Measurements from ENCODE around the gene MYLK4.

Gene MYLK4

DNA sequence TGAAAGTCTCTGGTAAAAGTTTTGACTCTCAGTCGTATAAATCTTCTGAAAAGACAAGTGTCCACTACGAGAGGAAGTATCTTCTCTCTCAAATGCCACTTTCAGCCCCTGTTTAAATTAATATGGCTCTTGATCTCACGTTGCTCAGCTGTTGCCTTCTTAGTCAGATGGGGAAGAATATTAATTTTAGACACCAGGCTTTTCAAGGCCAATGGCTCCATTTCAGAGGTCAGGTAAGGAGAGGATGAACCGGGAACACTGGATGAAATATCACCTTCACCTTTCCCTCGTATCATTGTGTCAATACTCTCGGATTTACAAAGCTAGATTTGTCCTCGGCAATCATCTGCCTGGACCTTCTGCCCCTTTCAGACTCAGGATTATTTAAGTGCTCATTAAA lies at the start of gene MYLK4:
Gene MYLK4, minus strand, starts transcription at position 91 of the 400 bp plus-strand sequence. CDS start 1,628 bp downstream, outside the sequence.
- DNase-seq: no peak

DNA sequence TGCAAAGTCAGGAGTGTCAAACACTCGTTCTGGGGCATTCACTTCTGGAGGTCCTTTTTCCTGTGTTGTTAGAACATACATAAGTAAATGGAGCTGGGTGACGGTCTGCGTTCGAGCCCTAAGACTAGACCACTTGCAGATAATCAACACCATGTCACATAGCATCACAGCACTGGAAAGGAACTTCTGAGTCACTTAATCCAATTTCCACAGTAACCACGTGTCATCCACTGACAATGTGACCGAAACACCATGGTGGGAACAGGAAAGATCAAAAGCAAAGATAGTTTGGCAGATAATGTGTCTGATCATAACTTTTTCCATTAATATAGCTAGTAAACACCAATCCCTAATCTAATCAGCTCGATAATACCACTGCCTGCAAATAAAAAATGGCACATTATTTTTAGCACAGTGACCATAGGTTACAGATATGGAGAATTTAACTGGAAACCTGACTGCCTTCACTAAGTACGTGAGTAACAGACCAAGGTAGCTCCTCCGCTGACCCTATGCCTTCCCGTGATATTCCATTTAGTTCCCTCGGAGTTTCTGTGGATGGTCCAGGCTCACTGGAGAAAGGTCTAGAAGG lies 49.3 kb upstream of the MYLK4 start:
- DNase-seq: no peak

DNA sequence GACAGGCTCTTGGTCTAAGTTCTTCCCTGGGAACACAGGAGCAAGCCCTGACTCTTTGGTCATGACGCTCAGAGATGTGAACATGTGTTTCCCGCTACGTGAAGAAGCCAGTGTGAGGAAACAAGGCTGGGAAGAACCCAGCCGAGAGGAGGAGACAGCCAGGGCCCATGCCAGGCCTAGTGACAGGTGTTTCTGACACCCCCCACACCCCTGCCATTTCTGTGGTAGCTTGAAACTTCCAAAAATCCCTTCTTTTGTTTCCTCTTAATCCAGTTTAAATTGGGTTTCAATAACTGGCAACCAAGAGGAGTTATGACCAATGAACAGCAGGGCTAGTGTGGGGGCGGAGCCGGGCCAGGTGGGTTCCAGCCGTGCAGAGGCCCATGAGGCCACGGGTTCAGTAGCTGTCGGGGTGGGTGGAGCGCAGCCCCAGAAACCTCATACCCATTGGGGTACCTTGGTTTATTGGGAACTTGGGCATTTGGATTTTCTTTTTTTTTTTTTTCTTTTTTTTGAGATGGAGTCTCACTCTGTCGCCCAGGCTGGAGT lies 47.9 kb upstream of the MYLK4 start:
- no peak for DNase-seq

DNA sequence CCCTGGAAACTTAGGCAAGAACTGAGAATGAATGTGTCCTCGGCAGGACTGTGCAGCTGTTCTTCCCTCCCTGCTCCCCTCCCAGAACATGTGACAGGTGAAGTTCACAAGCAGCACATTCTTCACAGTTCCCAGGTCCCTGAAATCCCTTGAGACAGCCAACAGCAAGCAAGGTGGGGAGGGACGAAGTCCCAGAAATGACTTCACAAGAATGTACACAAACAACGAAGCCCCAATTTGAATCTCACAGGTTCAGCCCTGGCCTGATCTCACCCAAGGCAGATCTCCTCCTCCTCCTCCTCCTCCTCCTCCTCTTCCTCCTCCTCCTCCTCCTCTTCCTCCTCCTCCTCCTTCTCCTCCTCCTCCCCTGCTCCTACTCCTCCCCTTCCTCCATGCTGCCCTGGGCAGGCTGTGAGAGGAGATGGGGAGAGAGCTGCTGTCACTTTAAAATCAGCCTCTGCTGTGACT lies 46.9 kb upstream of the MYLK4 start:
- no peak for DNase-seq

DNA sequence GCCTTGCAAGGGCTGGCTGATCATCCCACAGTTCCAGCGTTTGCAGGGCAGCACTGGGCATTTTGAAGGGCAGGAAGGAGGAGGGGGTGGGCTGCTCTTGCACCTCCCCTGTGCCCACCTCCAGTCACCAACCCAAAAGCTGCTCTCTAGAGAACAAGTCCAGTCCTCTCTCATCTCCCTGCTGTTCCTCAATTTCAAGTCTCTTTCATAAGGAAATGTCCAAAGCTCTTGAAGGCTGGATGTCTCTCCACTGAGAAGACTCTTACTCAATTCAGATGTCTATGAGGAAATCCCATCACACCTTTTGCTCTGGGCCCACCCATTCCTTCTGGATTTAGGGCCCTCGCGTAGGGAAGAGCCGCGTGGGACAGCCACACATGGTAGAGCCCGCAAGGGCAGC lies 46.1 kb upstream of the MYLK4 start:
- DNase-seq: no peak

DNA sequence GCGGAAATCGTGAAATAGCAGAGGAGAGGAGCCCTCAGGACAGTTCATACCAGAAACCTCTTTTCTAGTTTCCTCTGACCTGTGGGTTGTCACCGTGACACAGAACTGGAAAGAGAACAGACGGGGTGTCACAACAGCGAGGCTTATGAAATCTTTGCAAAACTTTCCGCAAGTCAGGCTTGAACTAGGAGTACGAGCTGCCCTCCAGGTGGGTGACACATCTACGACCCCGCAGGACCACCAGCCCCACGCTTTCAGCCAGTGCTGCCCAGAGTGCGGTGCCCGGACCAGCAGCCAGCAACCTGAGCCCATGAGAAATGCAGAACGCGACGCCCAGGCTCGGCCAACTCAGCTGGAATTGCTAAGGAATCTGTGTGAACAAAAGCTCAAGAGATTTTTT lies 45.2 kb upstream of the MYLK4 start:
- DNase-seq: no peak

DNA sequence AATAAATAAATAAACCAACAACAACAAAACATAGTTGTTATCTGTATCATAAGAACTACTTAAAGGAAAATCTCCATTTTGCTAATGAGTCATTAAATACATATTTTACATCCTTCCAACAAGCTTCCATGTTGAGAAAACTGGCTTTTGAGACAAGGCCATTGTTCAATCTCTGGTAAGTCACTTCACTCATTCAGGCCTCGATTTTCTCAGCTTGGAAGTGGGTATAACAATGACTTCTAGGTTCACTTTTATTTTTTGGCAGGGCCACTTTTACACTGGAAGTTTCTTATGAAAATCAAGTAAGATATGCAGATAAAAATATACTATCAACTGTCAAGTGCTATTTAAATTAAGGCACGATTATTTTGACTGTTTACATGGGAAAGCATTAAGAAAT lies 44.4 kb upstream of the MYLK4 start:
- DNase-seq: no peak

DNA sequence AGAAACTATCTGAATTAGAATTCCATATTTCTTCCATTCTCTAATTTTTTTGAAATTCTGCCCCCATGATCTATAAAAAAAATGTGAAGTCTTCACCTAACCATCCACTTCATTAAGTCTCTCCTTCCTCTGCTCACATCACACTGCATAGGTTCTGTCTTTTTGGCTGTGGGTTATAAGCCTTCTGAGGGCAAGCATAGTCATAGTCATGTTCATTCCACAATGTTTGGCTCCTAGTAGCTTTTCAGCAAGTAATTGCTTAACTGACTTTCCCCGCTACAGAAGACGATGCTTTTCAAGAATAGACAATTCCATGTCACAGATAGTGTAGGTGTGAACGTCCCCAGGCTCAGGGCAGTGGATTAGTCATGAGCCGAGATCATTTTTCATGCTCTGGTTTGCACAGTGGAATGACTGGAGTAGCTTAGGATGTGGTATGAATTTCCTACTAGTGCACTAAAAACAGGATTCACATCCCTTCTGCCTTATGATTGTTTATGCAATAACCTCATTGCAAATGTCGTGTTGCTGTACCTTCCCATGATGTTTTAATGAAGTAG lies 43.5 kb upstream of the MYLK4 start:
- DNase-seq: no peak

DNA sequence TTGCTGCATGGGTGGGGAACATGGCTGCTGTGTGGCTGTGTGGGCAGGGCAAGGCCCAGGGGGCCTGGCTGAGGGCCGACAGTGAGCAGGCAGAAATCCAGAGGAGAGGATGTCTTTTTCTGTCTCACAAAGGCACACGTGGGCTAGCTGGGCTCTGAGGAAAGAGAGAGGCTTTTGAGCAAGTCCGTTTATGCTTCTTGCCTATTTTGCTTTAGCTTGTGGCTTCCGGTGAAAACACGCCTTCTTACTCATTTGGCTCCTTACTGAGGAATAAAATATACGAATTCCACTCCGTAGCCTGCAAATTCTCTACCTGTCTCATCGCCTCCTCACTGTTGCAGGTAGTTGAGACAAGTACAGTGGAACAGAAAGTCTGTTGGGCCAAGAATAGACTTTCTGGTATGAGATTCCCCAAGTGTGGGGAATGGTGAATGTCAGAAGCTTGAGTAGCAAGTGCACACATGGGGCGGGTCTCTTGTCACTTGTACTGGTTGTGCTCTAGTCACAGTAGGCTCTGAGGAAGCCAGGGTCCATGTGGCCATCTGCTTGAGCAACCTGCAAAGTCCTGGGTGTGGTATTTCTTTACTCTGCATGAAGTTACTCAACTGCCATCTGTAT lies 42.9 kb upstream of the MYLK4 start:
- DNase-seq: no peak

DNA sequence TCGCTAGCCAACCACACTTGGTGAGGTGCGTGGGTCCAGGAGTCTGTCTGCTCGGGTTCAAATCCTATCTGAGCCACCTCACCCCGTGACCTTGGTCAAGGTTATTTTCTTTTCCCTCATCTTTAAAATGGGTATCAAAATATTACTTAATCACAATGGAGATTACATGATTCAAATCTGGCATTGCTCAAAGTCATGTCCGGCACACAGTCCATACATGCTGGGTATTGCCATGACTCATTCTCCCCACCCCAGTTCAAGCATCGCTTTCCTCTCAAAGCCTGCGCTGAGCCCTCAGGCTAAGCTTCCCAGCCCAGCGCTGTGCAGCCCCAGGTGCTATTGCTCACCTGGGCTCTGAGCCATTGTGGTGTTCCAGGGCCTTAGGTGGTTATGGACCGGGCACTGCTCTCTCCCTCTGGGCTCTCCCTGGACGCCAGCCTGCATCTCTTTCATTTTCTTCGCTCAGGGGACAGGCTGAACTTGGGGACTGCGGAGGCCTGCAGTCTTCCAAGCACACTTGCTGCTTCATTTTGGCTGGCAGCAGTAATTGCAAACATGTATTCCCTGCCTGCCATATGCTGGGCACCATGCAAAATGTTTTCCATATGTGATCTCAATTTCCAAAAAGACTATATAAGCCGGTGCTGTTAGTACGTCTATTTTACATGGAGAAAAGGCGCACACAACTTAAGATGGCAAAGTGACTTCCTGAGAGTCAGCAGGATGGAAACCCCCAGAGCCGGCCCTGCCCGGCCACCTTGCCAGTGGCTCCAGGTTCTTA lies 41.8 kb upstream of the MYLK4 start:
- no peak for DNase-seq

DNA sequence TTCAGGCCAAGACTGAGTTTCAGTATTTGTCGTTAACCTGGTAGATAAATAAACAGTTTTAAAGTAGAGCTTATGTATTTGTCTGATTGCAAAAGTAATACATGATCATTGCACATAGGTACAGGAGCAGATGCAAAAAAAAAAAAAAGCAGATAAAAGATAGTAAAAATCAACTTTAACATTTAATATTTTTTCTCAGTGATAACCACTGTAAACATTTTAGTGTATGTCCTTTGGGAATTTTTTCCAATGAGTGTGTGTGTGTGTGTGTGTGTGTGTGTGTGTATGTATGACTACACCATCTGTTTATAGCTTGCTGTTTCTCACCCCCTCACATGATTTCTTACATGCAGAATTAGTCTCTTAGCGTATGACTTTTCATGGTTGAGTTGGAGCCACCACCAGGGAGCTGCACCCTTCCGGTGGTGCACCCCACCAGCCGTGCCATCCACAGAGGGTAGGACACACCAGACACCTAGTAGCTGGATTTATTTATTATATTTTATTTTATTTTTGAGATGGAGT lies 40.8 kb upstream of the MYLK4 start:
- no peak for DNase-seq

DNA sequence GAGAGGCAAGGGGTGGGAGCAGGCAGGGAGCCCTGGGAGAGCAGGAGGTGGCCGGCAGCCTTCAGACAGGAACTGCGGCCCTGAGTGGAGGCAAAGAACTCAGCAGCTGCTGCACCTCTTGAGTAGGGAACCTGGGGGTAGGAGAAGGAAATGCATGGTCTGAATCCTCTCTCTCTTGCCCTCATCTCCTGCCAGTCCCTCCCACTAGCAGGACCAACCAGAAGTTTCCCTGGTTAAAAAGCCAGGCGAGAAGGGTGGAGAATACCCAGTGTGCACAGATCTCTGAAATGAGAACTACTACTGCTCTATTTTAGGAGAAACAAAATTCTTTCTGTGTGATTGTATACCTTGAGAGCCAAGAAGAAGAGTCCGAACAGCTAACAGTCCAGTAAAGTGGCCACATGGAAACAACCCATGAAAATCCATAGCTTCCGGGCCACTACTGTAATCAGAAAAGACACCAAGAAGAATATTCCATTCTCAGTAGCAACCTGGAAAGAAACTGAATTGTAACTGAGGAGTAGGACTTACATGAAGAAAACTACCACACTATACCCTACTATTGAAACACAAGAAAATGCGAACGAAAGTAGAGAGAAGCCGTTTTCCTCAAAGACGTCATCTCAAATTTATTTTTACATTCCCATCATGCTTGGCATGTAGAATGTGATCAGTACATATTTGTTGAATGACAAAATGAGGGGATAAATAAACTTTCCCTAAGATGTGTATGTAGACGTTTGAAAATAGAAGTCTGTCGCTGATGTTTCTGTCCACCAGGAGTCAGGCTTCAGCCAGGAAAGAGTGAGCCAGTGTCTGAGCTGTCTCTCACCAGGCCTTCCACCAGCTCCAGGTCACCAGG lies 40.1 kb upstream of the MYLK4 start:
- no peak for DNase-seq

DNA sequence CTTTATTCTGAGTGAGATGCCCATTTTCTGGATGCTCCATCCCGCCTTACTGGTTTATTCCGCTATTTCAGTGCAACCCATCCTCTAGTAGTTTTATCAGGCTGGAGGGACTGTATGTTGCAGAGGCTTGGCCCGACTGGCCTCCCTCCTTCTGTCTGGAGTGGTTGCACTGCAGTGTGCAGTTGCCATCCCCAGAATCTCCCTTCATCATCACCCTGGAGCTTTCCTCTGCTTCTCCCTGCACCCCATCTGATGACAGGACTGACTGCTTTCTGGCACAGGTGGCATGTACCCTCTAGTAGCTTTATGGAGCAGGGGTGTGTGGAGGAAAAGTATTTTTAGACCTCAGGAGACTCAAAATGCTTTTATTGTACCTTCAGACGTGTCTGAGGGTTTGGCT lies 35.5 kb upstream of the MYLK4 start:
- no peak for DNase-seq

DNA sequence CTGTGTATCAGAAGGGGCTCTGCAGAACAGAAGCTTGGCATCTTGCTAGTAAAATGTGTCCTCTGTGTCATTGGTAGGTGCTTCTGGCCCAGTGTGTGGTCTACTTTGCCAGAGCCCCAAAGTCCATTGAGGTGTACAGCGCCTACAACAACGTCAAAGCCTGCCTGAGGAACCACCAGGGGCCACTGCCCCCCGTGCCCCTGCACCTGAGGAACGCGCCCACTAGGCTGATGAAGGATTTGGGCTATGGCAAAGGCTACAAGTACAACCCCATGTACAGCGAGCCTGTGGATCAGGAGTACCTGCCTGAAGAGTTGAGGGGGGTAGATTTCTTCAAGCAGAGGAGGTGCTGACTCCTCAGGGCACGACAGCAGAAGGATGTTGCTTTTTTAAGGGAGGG lies 34.2 kb upstream of the MYLK4 start:
- DNase-seq: no peak

DNA sequence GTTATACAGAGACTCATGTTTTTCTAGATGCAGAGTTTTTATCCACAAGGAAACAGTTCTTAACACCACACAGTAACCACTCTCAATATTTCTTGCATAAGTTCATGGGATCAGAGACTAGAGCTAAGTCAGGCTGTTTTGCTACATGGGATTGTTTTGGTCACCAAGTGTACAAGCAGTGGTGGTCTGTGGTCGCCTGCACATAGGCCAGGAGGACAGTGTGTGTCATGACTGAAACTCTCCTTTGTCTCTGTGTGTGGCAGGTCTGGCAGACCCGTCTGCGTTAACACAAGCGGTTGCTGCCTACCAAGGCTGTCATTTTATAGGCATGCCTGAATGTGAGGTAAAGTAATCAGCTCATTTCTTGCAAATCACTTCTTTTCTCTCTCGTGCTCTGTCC lies 33.3 kb upstream of the MYLK4 start:
- no peak for DNase-seq

DNA sequence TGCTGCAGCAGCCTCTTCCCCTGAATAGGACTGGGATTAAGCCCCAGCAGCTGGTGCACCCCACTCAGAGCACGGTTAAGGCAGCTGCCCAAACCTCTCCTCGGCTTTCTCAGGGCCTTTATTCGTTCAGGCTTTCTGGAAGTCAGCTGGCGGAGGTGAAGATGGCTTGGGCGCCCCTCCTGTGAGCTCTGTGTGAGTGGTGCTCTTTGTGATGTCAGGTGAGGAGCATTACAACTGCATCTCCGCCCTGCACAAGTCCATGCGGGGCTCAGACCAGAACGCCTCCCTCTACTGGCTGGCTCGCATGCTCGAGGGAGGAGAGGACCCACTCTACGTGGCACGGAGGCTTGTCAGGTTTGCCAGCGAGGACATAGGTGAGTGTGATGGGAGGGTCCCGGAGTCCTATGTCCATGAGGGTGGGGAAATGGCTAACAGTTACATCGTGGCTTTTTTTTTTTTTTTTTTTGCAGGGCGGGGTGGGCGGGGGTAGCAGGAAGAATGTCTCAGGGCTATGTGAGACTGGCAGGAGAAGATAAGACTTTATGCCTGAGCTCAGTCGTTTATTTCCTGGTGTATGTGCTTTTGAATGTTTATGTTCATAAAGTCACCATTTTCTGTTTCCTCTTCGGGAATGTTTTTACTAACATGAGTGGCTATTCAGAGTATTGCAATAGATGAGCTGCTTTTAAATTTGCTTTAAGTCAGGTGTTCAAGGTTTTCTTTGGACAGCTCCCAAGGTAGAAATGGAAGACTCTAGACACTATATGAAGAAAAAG lies 32.7 kb upstream of the MYLK4 start:
- no peak for DNase-seq

DNA sequence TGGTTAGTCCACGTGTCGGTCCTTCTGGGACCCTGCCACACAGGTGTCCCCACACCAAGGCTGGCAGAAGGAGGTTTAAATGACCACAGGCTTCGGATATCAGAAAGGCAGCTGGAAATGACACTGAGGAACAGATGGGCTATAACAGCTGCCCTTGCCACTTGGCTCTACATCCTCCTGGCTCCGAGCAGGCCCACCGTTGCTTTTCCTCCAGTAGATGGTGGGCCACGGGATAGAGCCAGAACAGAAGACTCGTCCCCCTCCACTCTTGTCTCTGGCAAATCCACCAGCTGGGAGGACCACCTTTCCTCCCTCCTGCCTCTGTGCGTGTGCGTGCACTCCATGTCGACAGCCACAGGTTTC lies 32.1 kb upstream of the MYLK4 start:
- no peak for DNase-seq

DNA sequence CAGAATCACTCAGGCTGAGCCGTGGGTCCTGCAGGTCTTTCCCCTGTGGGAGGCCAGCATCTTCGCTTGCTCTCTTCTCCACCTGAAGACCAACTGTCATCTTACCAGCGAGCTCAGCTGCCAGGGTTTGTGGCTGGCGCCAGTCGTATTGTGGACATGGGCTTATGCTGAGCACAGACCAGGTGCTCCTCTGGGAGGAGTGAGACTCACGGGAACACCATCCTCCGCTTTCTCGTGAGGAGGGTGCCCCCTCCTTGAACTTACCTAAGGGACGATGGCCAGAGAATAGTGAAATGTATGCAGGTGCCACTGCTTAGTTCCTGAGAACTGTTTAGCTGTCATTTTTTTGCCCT lies 31.6 kb upstream of the MYLK4 start:
- DNase-seq: no peak

DNA sequence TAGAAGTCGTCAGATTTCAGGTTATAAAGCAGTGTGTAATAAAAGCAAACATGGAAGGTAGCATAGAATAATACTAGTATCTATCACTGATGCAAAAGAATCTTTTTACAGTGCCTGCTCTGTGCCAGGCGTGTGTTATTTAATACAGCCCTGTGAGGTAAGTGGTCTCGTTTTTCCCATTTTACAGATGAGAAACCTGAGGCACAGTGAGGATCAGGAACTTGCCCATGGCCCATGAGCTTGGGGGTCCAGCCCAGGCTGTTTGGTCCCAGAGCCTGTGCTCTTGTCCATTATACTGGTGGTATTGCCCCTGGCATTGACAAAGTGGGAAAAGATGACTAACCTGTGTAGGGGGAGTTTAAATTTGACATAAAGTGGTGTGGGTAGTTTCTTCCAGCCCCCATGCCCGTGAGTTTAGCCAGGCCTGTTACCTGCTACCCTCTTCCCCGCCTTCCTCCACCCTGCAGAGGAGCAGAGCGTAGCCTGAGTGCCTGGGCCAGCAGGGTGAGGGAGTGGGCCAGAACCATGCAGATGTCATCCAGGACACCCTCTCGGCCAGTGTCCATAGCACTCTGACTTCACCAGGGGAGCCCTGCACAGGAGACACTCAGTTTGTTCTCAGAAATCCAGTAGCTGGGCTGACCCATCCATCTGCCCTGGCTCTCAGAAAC lies 31.1 kb upstream of the MYLK4 start:
- no peak for DNase-seq

DNA sequence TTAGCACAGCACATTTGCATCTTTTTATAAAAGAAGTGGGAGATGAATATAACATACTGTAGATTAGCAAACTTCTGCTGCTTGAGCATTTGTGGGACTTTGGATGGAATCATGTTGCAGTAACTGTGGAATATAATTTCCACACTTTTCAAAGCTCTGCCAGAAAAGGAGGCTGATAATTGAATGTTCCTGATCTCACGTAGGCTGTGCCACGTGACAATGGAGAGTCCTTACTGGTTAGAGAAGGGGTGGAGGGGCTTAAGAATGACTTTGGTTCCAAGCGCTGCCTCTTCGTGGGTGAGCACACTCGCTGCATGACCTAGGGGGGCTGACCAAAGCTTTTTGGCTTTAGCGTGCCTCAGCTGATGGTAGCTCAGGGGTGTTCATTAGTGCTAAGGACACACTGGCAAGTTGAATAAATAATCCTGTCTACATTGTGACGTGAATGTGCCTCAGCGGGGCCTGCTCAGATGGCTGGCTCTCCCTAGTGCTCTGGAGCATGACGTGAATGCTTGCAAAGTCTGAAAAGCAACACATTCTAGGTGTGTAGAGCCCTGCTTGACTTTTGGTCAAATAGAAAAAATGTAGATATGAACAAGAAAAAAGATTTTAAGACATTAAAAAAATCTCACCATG lies 29.5 kb upstream of the MYLK4 start:
- DNase-seq: no peak

DNA sequence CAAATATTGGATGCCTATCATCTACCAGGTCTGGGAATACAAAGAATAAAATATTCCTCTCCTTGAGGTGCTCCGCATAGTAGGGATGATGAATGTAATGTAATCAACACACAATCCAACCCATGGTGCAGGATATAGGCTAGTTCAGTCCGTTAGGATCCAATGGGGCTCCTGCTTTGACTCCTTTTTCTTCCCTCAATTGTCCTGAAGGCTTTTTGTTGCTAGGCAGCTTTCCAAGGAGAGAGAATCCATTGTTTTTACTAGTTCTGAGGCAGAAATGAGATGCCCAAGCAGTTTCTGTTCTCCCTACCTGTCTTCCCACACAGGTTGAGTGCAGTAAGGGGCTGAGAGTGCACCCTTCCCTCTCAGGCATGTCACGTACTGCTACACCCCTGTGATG lies 26.5 kb upstream of the MYLK4 start:
- DNase-seq: no peak
